HG03520 (cell line): Measurements from ENCODE around the gene ZNF618.

Source experiments
- ATAC-seq: cut with Tn5 transposase; IDR thresholded peaks from one replicate; pipeline ENCODE4 v1.9.1; 2021; ENCODE audit warnings: mild to moderate bottlenecking, moderate library complexity; ENCODE audit not compliant: unreplicated experiment

ZNF618 gene

DNA sequence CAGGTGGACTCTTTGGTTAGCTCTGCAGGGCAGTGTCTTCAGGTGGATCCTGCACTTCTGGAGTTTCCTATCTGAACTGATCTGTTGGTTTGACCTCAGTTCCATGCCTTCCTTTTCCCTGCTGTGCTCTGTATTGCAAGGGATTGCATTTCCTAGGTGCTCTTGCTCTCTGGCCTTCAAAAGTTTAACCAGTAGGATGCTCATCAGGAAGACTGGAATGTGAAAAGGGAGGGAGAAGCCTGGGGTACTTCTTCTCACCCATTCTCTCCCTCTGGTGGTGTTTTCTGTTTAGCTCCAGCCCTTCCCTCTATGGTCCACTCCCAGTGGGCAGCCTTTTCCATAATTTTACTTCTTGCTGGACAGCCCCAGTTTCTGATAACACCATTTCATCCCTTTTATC is 78.5 kb downstream of the ZNF618 start:
- no peak for ATAC-seq

DNA sequence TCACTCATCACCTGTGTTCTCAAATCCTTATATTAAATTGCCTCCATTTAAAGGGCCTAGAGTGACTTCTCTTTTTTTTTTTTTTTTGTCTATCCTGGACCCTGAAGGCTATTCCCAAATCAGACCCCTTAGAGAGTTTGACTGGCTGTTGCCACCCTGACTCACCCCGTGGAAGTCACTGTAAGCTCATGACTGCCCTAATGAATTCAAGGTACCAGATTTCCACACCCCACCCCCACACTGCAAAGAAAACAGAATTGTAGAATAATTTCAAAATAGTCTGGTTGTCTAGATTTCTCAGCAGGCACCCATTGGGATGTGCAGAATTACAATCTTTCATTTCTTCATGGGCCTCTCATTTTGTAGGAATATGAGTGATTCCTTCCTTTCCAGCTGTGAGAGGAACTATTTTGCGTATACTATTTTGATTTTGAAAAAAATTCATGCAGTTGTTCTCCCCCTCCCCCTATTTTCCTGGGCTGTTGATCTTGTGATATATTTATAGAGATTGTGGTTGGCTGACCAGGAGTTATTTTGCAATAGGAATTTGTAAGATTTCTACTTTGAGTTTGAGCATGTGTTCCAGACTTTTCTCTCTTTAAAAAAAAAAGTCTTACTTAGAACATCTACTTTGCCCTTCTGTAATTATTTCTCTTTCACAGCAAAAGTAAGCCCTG is 79.1 kb downstream of the ZNF618 start:
- no peak for ATAC-seq

DNA sequence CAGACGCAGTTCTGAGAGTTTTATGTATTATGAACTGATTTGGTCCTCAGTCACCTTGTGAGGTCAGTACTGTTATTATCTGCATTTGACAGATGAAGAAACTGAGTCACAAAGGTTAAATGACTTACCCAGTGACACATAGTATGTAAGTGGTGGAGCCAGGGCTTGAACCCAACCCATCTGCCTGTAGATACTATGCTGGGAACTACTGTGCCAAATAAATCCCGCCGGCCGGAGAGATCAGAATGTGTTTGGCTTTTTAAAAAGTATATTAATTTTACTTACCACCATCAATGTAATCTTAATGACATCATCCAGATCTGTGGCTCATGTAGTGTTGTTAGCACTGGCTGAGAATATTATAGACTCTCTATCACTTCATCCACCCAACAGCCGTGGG is 80.8 kb downstream of the ZNF618 start:
- no peak for ATAC-seq

DNA sequence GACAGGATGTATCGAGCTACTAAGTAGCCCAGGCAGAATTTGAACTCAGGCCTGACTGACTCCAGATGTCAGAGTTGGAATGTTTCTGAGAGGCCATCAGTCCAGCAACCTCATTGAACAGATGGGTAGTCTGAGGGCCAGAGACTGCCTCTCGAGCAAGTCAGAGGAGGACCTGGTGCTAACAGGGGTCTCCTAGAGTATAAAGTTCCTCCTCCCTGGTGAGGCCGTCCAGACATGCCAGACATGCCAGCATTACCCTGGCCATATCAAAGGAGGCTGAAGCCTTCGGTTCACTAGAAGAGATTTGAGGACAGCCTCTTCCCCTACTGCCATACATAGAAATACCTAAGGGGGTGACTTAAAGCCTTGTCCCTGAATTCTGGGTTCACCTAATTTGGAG is 81.2 kb downstream of the ZNF618 start:
- ATAC-seq, result no peak

DNA sequence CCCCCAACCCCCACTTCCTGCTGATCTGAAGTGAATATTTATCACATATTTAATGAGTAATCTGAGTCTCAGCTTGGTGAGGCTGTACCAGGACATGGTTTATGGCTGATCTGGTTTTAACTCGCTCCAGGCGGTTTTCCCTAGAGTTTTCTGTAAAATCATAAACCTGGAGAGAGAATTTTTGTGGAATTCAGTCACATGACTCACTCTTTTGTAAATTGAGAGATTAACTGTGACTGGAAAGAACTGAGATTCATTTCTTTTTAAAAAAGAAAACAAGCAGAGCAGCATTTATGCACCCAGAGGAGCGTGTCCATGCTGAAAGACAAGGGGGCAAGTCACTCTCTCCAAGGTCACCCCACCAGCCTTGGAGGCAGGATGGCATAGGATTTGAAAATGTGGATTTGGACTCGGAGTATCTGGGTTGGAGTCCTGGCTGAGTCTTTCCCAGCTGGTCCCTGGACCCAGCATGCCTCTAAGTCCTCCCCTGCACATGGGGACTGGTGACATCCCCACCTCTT is 81.8 kb downstream of the ZNF618 start:
- ATAC-seq, result no peak

DNA sequence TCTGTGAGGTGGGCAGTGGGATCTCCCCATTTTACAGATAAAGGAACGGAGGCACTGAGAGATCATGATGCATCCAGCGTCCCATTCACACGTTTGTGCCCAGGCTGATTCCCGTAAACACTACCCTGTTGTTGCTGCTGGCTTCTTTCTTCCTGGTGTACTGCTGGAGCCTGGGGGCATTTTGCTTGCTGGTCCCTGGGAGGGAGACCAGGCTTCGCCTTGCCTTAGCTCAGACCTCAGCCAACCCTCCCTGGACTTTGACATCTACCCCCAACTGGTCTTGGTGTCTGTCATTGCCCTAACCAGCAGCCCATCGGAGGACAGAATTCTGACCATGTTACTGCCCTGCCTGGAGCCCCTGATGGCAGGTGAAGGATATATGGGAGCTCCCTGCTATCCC is 82.4 kb downstream of the ZNF618 start:
- no peak for ATAC-seq

DNA sequence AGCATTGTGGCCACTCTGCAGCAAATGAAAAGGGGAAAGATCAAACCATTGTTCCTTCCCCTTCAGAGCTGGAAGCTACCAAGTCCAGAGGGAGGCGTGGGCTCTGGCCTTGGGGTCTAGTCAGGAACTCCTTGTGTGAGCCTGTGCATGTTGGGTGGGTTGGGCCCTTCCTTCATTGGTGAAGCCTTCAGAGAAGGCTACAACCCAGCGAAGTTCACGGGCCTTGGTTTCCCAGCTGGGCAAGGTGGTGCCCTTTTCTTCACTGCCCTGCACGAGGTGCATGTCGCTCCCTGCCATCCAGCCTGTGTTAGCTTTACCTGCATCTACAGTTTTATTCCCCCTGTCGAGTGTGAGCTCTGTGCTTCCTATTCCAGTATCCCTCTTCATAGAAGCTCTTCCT is 84.7 kb downstream of the ZNF618 start:
- ATAC-seq, result no peak

DNA sequence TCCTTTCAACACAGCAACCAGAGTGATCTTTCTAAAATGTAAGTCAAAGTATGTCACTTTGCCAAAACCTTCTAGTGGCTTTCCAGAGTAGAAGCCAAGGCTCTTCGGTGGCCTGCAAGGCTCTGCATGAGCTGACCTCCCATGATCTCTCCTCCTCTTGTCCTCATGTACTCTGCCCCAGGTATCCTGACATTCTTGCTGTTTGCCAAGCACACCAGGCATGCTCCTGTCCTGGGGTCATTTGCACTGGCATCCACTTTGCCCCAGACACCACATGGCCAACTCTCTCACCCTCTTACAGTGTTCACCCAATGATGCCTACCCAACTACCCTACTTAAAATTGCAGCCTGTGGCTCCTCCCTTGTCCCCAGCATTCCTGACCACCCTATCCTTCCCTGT is 86.3 kb downstream of the ZNF618 start:
- ATAC-seq, result no peak

DNA sequence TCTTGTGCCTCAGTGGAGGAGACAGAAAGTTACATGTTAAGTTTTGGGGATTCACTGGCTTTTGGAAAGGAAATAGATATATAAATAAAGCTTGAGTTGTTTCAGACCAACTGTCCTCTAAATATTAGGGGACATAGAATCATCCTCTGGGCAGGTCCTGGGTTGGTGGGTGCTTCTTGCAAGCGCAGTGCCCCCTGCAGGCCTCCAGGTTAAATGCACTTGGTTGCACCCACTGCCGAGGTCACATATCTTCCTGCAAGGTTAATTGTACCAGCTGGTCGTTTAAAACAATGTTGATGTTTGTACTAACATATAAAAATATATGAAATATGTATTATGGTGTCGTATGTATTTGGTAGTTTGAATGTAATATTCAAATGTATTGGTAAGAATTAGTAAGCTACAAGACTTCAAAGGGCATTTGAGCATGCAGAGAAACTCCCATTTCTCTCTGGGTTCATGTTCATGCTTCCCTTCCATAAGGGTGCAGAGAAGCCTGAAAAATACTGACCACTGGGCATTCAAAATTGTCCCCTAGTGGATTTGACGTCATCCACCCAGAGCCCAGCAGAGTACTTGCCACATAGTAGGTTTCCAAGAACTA is 87.0 kb downstream of the ZNF618 start:
- ATAC-seq, result no peak

DNA sequence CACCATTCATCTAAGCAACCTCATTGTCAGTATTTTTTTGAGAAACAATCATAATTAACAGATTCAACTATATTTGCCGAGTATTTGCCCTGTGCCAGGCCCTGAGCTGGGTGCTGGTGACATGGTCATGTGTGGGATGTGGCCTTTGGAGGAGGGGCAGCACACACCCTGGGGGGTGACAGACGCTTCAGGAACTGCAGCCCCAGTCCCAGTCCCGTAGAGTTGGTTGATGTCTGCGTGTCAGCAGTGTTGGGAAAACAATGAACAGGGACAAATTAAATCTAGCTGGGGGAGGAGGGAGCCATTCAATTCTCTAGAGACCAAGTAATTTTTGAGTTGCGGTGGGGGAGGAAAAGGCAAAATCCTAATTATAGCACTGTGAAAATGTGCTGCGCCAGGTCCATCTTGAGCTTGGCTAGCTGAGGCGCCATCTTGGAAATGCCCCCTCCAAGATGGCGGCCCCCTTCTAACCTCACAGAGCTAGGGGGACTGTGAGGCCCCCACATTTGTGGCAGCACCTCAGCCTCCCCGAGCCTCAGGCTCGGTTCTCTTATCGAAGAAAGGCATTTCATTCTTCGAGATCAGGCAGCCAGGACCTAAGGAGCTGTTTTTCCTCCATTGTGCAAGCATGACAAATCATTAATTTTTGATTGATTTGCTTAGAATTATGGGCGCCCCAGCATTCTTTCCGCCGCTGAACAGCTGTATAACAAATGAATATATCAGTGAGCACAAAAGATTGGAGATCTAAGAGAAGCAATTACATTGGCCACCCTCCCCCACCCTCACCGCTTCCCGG is 87.8 kb downstream of the ZNF618 start:
- no peak for ATAC-seq

DNA sequence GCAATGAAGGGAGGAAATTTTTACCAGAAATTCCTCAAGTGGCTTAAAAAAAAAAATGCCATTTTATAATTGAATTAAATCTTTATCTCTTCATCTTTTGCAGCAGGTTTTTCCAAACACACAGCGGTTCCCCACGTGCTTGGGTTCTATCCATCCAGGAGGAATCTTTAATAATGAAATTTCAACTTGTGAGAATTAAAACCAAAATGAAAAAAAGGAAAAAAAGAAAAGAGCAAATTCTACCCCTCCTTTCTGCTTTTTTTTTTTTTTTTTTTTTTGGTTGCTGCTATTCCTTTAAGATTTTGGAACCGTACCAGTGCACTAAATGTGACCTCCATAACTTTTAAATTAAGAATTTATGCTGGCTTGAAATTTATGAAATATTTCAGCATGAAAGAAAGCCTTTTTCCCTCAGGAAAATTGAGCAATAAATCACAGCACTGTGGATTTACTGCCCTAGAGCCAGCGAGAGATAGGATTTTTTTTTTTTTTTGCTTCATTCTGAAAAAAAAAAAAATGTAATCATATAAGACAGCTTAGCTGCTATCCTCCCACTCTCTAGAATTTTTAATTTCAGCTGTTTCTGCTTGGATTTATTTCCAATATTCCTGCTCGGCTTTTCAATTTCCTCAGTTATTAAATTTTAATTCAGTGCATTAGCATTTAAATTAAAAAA is 88.5 kb downstream of the ZNF618 start:
- no peak for ATAC-seq

DNA sequence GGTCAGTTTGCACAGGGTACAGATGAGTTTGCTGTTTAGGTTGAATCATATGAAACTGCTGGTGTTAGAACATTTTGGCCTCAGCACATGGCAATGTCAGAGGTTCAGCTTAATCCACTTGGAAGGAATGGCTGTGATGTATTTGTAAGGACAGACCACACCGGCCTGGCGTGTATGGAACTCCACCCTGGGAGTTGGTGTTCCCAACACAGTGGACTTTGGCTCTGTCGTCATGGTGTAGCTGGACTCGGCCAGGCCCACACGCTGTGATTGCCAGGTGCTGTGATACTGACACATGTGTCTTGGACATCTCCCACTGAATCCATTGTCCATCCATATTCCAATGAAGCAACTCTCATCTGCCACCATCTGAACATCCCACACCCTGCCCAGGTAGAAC is 90.3 kb downstream of the ZNF618 start:
- ATAC-seq, result no peak

DNA sequence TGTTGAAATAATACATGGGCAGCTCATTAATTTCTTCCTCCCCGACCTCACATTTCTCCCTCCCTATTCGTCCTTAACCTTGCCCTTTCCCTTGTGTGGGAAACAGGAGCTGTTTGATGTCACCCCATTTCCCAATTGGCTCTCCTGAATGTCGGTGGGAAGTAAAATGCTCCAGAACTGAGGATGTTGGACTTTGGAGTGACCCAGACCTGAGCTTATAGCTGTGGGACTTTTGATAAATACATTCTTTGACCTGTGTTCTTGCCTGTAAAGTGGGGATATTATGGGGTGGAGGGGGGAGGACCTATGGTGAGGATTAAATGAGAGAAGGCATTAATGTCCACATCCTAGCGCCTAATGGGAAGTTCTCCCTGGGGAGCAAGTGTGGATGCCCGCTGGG is 91.3 kb downstream of the ZNF618 start:
- no peak for ATAC-seq

DNA sequence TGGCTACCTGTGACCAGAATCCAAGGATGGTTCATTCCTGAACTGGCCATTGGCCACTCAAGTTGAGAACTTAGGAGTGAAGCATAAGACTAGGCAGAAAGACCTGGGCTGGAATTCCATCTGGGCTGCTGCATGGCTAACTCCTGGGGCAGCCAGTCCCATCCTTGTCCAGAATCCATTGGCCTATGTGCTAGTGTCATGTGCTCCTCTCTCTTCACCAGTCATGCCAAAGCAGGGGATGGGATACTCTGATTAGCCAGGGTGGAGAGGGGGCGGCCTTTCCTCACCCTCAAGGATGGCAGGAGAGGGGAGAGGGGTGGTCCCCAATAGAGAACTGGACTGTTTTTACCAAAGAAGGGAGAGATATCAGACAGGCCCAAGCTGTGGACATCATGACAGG is 93.2 kb downstream of the ZNF618 start:
- no peak for ATAC-seq

DNA sequence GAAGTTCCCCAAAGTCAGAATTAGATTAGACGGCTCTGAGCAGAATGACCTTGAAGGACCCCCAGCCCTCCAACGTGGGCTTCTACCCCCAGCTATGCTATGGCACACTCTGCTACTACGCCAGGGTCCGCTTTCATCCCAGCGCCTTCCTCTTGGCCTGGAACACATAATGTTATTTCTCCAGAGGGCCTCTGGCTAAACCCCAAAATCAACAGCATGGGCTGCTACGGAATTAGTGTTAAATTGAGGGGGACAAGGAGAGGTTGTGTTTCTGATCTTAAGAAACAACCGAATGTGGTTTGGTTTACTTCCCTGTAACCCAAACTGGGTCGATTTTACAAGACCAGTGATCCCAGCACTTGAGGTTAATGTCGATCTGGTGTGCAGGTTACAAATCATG is 97.1 kb downstream of the ZNF618 start:
- ATAC-seq, result no peak

DNA sequence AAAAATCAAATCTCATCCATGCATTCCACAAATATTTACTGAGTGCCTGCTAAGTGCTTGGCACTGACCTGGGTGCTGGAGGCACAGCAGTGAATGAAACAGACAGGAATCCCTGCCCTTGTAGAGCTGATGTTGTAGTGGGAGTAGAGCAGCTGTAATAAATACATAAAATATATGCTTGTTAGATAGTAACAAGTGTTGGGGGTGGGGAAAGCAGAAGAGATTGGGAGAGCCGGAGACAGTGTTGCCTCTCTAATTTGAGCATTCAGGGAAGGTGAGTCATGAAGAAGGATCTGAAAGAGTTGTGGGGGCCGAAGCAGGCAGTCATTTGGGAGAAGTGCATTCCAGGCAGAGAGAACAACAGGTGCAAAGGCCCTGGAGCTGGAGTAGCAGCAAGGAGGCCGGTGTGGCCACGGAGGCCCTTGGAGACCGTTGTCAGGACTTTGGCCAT is 97.9 kb downstream of the ZNF618 start:
- no peak for ATAC-seq

DNA sequence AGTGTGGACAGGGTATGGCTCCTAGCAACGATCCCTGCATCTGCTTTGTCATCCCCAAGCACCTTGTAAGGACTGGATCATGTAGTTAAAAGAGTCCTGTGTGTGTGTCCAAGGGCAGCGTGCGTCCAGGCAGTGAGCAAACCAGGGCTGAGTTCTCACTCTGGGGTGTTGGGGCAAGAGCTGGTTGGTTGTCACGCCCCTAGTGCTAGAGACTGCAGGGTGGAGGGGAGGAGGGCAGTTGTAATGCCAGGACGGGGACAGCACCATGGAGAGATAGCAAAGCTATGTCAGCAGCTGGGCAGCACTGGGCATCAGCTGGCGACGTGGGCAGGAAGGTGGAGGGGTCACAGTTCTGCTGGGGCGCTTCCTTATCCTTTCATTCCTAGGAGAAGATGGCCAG is 100.8 kb downstream of the ZNF618 start:
- ATAC-seq, result no peak

DNA sequence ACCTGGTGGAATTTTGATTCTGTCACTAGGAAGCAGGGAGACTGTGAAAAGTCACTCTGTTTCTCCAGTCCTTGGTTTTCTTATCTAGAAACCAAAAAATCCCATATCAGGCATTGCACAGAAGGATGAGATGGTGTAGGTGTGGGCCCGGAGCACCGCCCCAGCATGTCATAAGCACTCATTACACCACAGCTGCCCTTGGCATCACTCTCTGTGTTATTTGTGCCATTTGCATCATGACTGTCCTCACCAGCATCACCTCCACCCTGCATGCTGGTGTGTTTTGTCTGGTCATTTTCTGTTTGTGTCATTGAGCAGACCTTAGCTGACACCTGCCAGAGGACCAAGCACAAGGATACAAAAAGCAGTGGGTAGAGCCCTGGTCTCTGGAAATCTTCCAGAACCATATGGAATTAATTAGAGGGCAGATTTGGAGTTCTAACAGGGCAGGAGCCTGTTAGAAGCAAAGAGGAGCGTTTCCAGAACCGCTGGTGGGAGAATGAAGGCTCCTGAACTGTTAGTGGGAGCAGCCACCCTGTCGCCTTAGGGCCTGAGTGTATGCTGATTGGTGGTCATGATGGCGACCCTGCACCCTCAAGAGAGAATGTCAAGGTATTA is 102.7 kb downstream of the ZNF618 start:
- no peak for ATAC-seq

DNA sequence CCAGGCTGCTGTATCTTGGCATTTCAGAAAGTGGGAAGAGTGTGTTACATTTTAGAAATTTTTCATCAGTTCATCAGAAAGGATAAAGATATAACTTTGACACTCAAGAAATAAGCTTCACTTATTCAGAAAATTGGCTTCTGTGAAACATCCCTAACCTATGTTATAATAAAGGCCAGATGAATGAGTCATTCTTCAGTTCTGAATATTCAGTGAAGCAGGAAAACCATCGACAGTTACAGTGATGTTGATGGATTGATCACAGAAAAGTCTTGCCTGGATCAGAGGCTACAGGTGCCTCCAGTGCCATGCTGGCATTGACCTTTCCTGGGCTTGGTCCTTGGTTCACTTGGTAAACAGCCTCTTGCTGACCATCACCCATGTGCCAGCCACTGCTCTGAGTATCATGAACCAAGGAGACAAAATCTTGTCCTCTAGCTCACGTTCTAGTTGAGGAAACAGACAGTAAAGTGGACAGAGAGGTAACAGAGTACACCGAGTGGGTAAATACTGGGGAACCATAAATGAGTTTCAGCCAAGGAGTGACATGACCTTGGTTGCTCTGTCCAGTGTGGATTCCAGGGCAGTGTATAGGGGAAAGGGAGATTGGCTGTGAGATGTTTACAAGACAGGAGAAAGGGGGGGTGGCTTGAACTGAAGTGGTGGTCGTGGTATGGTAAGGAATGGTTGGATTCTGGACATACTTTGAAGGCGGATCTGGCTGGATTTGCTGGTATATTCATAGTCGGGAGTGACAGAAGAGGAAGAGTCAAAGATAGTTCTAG is 103.4 kb downstream of the ZNF618 start:
- ATAC-seq, result no peak
